Adrenal gland (tissue), 12 donors: Measurements from ENCODE around the gene SERF1B. TPM values are rescaled to one million over a fixed set of nuclear protein-coding genes. Genes with fewer than 3 reads are reported as not detected.
"Not testable (repeated sequence)": the region's sequence is repeated elsewhere in the genome, so short reads cannot be mapped to it uniquely, and the experiment has no call there.

ENCODE experiments used
- DNase-seq, 7 donors: peaks; one replicate each; pipeline ENCODE4 v3.0.0-alpha.2; 2019 to 2020
- H3K27ac ChIP-seq, 5 donors: fragments of 200-600 bp; sonication (generic) in 4 of 5; 1 replicate in 3 of 5; 2 replicates in 2 of 5; pipeline versions ENCODE4 v1.5.1 to v1.8.0; 2016 to 2020; ENCODE audit warnings: mild to moderate bottlenecking in 1 of 5
- H3K27me3 ChIP-seq: fragments of 200-600 bp; 2 replicates; pipeline ENCODE4 v1.8.0; 2021
- H3K36me3 ChIP-seq, 2 donors: fragments of 200-600 bp; replicated peaks in 1 of 2; 1 replicate in 1 of 2; 2 replicates in 1 of 2; pipeline versions ENCODE4 v1.5.1 to v1.8.0; 2018 to 2022
- H3K4me1 ChIP-seq, 2 donors: fragments of 200-600 bp; replicated peaks in 1 of 2; 1 replicate in 1 of 2; 2 replicates in 1 of 2; pipeline versions ENCODE4 v1.5.1 to v1.8.0; 2018 to 2021
- H3K4me3 ChIP-seq, 4 donors: fragments of 200-600 bp; sonication (generic) in 3 of 4; one replicate each; pipeline ENCODE4 v1.5.1; 2016 to 2018
- H3K9me3 ChIP-seq, 3 donors: fragments of 200-600 bp; sonication (generic) in 1 of 3; replicated peaks in 1 of 3; 1 replicate in 2 of 3; 2 replicates in 1 of 3; pipeline versions ENCODE4 v1.5.1 to v1.8.0; 2016 to 2021
- WGBS, 4 donors: extraction: QIAGEN DNeasy Blood & Tissue Kit in 2 of 4; methylation state at CpG; one replicate each; pipeline versions ENCODE4 v1.1.5 to v1.1.7; 2013 to 2017; 5-methylcytosine and 5-hydroxymethylcytosine counted together
- intact Hi-C, 2 donors: fragments of 100-400 bp; cut with DNase I; formaldehyde crosslinking; loops; one replicate each; pipeline versions ENCODE4 v1.14.1 to v1.15.0; 2022 to 2023
- polyA plus RNA-seq, 3 donors: library from polyadenylated mRNA; stranded (reverse); fragments of 200-250 nt in 2 of 3; fragments of 350-450 nt in 1 of 3; fragmentation: Illumina TruSeq in 1 of 3; extraction: RNeasy Lipid Tissue Mini Kit (QIAGEN cat#74804) in 1 of 3; gene quantifications; one replicate each; pipeline ENCODE4 v1.2.3, GENCODE V29; 2013 to 2014
- small RNA-seq, 2 donors: library from RNA; depleted of rRNA; stranded (forward); fragments of <200 nt; gene quantifications; one replicate each; pipeline ENCODE3, GENCODE V24; 2016
- total RNA-seq, 9 donors: library from RNA; depleted of rRNA in 4 of 9; stranded (reverse); fragments of >200 nt in 4 of 9; fragments of 120-200 nt in 1 of 9; fragmentation: NEBNext Ultra II Directional in 1 of 9; extraction: Animal tissue kit (Norgen Biotek cat#: 25700) in 1 of 9; gene quantifications; one replicate each; pipeline versions ENCODE4 v1.1.0 to v1.2.4, GENCODE V29; 2013 to 2023
- donor health status: healthy with polysubstance abuse.
- donor health status: Bipolar disorder and iron deficiency.
- donor health status: DM: yes; HTN: yes; CAD: no.
- donor health status: DM: no; HTN: no; CAD: no.
- donor health status: DM: no; HTN: no; CAD: no.
- donor health status: DM: yes; HTN: yes; CAD: no.

SERF1B gene
- total and polyA plus RNA-seq, 12 donors = 14.7 to 50.5 (median 23.5) TPM

- H3K27me3 ChIP-seq, H3K4me3 ChIP-seq, H3K9me3 ChIP-seq, H3K27ac ChIP-seq, DNase-seq, H3K4me1 ChIP-seq, intact Hi-C loops, H3K36me3 ChIP-seq: not testable (repeated sequence)
- WGBS, 4 donors = 80 to 95% (median 84%) methylated on average over 1 to 5 of the region's 8 CpGs
Measured at GRCh38 chr5:70077632-70078031, 52.6 kb downstream of the SERF1B start.

- H3K27ac ChIP-seq, H3K27me3 ChIP-seq, intact Hi-C loops, H3K9me3 ChIP-seq, H3K4me1 ChIP-seq, H3K4me3 ChIP-seq, DNase-seq, H3K36me3 ChIP-seq: not testable (repeated sequence)
- no CpG with 5 or more reads among the region's 1 CpG for WGBS, 4 donors
Measured at GRCh38 chr5:70088907-70089464, 63.9 kb downstream of the SERF1B start.

GRCh38 chr5:70091776-70092175 is 66.7 kb downstream of the SERF1B start:
- H3K9me3 ChIP-seq, DNase-seq, H3K27me3 ChIP-seq, H3K36me3 ChIP-seq, H3K27ac ChIP-seq, intact Hi-C loops, H3K4me3 ChIP-seq, H3K4me1 ChIP-seq: not testable (repeated sequence)
- no CpG with 5 or more reads among the region's 7 CpGs for WGBS, 4 donors

Small RNAs within 50 kb of the gene (small RNA-seq; reads per million reads assigned to genes)
- 0 reads per million in 2 donors for gene CDH12P2

Other genes with a start within 250 kb of the SERF1B start
- 10 to 100 TPM in 8 of 9 donors, 1 to 10 TPM in 1; 9.4 to 83.2 (median 24.5) TPM for gene SMN2, start 24.4 kb downstream of the SERF1B start, total RNA-seq
- 10 to 100 TPM; 17.6 to 75.0 (median 21.7) TPM for gene SMN2, start 24.4 kb downstream of the SERF1B start, polyA plus RNA-seq